HepG2 (cell line): ENCODE results near the gene SPEM2. TPM values are rescaled to one million over a fixed set of nuclear protein-coding genes. Genes with fewer than 3 reads are reported as not detected.

Experiments
- ATAC-seq: fragments of 200-7000 bp; cut with Tn5 transposase; 3 replicates; pipeline ENCODE4 v1.9.1; 2020; ENCODE audit warnings: mild to moderate bottlenecking, moderate library complexity
- BruUV-seq: library from RNA; stranded (reverse); fragments of 400-500 nt; replicated peaks from 2 replicates; lab custom pipeline; 2021; lab: Mats Ljungman, UMichigan
- CTCF ChIA-PET: fragments of 300-600 bp; formaldehyde crosslinking; extraction: SDS; loops from one replicate; lab custom pipeline; 2021; ENCODE audit warnings: low total read pairs, inconsistent platforms, low intra/inter-chr PET ratio; lab: Yijun Ruan, JAX
- POLR2A ChIA-PET: fragments of 350-600 bp; sonication (Branson Sonifier 250); formaldehyde crosslinking; loops from one replicate; lab custom pipeline; 2020; ENCODE audit warnings: antibody characterized with exemption, inconsistent platforms; lab: Yijun Ruan, JAX
- DNase-seq: peaks from one replicate; pipeline ENCODE4 v3.0.0-alpha.2; 2015; ENCODE audit warnings: low spot score
- FAIRE-seq: peaks from 3 replicates; lab custom pipeline; 2011; peaks lifted over from hg19 to GRCh38; lab: Jason Lieb, UNC
- H2AFZ ChIP-seq: one replicate; pipeline ENCODE4 v1.6.1; 2011; ENCODE audit warnings: low read length, inconsistent platforms
- H3K27ac ChIP-seq: fragments of 300-600 bp; 3 replicates; pipeline ENCODE4 v1.8.0; 2011; ENCODE audit warnings: mixed run types, mild to moderate bottlenecking, mixed read lengths, low read length, inconsistent platforms; ENCODE audit not compliant: insufficient read depth; ENCODE audit errors: extremely low read length
- H3K27me3 ChIP-seq, 2 experiments: fragments of 200-600 bp in 1 of 2; 2 replicates in 1 of 2; 3 replicates in 1 of 2; pipeline versions ENCODE4 v1.6.0 to v1.8.0; 2011; ENCODE audit warnings: low read length in 2 of 2, mild to moderate bottlenecking in 2 of 2, moderate library complexity in 2 of 2, inconsistent platforms in 1 of 2; ENCODE audit not compliant: insufficient read depth in 2 of 2, control insufficient read depth in 1 of 2
- H3K36me3 ChIP-seq, 2 experiments: fragments of 200-600 bp in 1 of 2; replicated peaks in 1 of 2; 2 replicates in 1 of 2; 3 replicates in 1 of 2; pipeline versions ENCODE4 v1.5.1 to v1.8.0; 2011; ENCODE audit warnings: low read length in 2 of 2, inconsistent platforms in 1 of 2; ENCODE audit not compliant: insufficient read depth in 2 of 2, control insufficient read depth in 1 of 2
- H3K4me1 ChIP-seq: 2 replicates; pipeline ENCODE4 v1.5.1; 2012; ENCODE audit warnings: low read length, inconsistent platforms; ENCODE audit not compliant: insufficient read depth
- H3K4me2 ChIP-seq: 2 replicates; pipeline ENCODE4 v1.6.0; 2011; ENCODE audit warnings: low read depth, low read length, inconsistent platforms
- H3K4me3 ChIP-seq, 3 experiments: fragments of 200-600 bp in 1 of 3; sonication (generic), shearing (Covaris generic) in 1 of 3; replicated peaks in 1 of 3; 2 replicates each; pipeline ENCODE4 v1.5.1; 2011 to 2016; ENCODE audit warnings: low read length in 3 of 3, inconsistent platforms in 2 of 3, low read depth in 2 of 3, mild to moderate bottlenecking in 2 of 3, control low read depth in 1 of 3, mixed read lengths in 1 of 3; ENCODE audit not compliant: insufficient read depth in 1 of 3
- H3K79me2 ChIP-seq: one replicate; pipeline ENCODE4 v1.6.1; 2011; ENCODE audit warnings: low read length, inconsistent platforms; ENCODE audit not compliant: insufficient read depth
- H3K9ac ChIP-seq: 2 replicates; pipeline ENCODE4 v1.6.0; 2011; ENCODE audit warnings: mild to moderate bottlenecking, low read depth, low read length, inconsistent platforms; ENCODE audit not compliant: insufficient read depth
- H3K9me3 ChIP-seq: 2 replicates; pipeline ENCODE4 v1.5.1; 2012; ENCODE audit warnings: mild to moderate bottlenecking, low read length
- H4K20me1 ChIP-seq: 2 replicates; pipeline ENCODE4 v1.6.0; 2011; ENCODE audit warnings: inconsistent platforms, mild to moderate bottlenecking, low read length, moderate library complexity; ENCODE audit not compliant: insufficient read depth
- POLR2A ChIP-seq, 2 experiments: IDR thresholded peaks; 2 replicates each; pipeline ENCODE4 v1.6.1; 2011; ENCODE audit warnings: low read depth in 2 of 2, low read length in 2 of 2, mild to moderate bottlenecking in 1 of 2, moderate library complexity in 1 of 2; ENCODE audit not compliant: insufficient read depth in 1 of 2
- SP1 ChIP-seq, 2 experiments: fragments of 450-650 bp in 1 of 2; sonication (generic) in 1 of 2; formaldehyde crosslinking in 1 of 2; IDR thresholded peaks; 2 replicates each; pipeline versions ENCODE4 v1.4.0 to v1.6.1; 2016 to 2020; ENCODE audit warnings: missing genetic modification reagents in 1 of 2
- YY1 ChIP-seq: IDR thresholded peaks from 2 replicates; pipeline ENCODE4 v1.6.1; 2011; ENCODE audit warnings: low read length, low read depth, moderate library complexity, mild to moderate bottlenecking; ENCODE audit not compliant: insufficient read depth, insufficient replicate concordance
- ZFX ChIP-seq: sonication (generic); formaldehyde crosslinking; IDR thresholded peaks from 2 replicates; pipeline ENCODE4 v1.4.0; 2020; ENCODE audit warnings: mild to moderate bottlenecking, low read depth, missing genetic modification reagents, moderate library complexity
- ZNF121 ChIP-seq: sonication (generic); formaldehyde crosslinking; IDR thresholded peaks from 2 replicates; pipeline ENCODE4 v1.5.0; 2020; ENCODE audit warnings: mild to moderate bottlenecking, missing genetic modification reagents
- ZNF263 ChIP-seq: sonication (generic); formaldehyde crosslinking; IDR thresholded peaks from 2 replicates; pipeline ENCODE4 v1.4.0; 2020; ENCODE audit warnings: missing genetic modification reagents
- WGBS: methylation state at CpG from one replicate; pipeline ENCODE4 v1.1.6; 2017; ENCODE audit warnings: low lambda C conversion rate; 5-methylcytosine and 5-hydroxymethylcytosine counted together
- in situ Hi-C: cut with HindIII; loops from 2 replicates; pipeline ENCODE4 v1.10.0; 2017; ENCODE audit warnings: low pct_unique_long_range_greater_than_20kb; ENCODE audit not compliant: extremely low pct_ligation_motif_present
- intact Hi-C: fragments of 100-400 bp; cut with micrococcal nuclease; formaldehyde crosslinking; loops from one replicate; pipeline ENCODE4 v1.10.0; 2022; ENCODE audit not compliant: unreplicated experiment
- polyA plus RNA-seq, 8 experiments: library from polyadenylated mRNA; depleted of rRNA in 3 of 8; stranded (reverse) in 7 of 8; unstranded in 1 of 8; fragments of >200 nt; fragmentation: Illumina TruSeq in 4 of 8; extraction: Trizol in 4 of 8; gene quantifications; 2 replicates each; pipeline versions ENCODE4 v1.2.1 to v1.2.3, GENCODE V29; 2011 to 2016; ENCODE audit warnings: low read depth in 4 of 8, missing spikeins in 1 of 8, mixed read lengths in 1 of 8; ENCODE audit not compliant: insufficient read depth in 1 of 8
- total RNA-seq, 5 experiments: library from RNA; depleted of rRNA; stranded (reverse); fragments of >200 nt; fragmentation: Illumina TruSeq; extraction: Trizol; gene quantifications; 2 replicates each; pipeline ENCODE4 v1.2.3, GENCODE V29; 2016; ENCODE audit warnings: low read depth in 1 of 5
- TF ChIP-seq, protein P1 (sequence below): sonication (generic); formaldehyde crosslinking; IDR thresholded peaks from 2 replicates; pipeline ENCODE4 v1.4.0; 2020; ENCODE audit warnings: missing genetic modification reagents, low read depth, mild to moderate bottlenecking, borderline replicate concordance

Gene SPEM2
- total and polyA plus RNA-seq, 2 of the 13 experiments (the other 11 are each of a cell fraction or from before 2014, with no cell fraction given), result not detected

- no peaks in the 10 kb centered on the region for H4K20me1 ChIP-seq
- in situ Hi-C loops, result no loop called here
- BruUV-seq, result no TSS peak
- no peak overlapping the region for H3K27ac ChIP-seq
- H3K27me3 ChIP-seq, result no peaks in the 10 kb centered on the region; a peak in 1 of 5 replicates
- CTCF ChIA-PET, result no interaction called here
- TF ChIP-seq, protein P1, sequence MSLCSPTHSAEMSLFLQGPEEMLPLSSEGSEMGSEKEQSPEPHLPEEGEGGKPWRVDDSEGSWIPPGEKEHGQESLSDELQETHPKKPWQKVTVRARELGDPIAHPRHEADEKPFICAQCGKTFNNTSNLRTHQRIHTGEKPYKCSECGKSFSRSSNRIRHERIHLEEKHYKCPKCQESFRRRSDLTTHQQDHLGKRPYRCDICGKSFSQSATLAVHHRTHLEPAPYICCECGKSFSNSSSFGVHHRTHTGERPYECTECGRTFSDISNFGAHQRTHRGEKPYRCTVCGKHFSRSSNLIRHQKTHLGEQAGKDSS (CRISPR knock-in tag), result peak; percentile 74; the same call in 1 of the 2 replicates
- TF ChIP-seq ZNF263 (CRISPR knock-in tag) (peak; percentile 45; the same call in 1 of the 2 replicates), ZFX (CRISPR knock-in tag) (no peak)
- TF ChIP-seq, all 625 proteins: peak for 2
- DNase-seq (no peak), FAIRE-seq (no peak), ATAC-seq (no peak)
- POLR2A ChIA-PET, result interaction anchor here (0.7 kb wide), 1 partner anchor 115 kb away, joined by 3 read pairs; no protein-coding TSS in a partner anchor
- H3K79me2 ChIP-seq, result no peaks in the 10 kb centered on the region
- H3K9ac ChIP-seq, result no peak overlapping the region
- no peaks in the 10 kb centered on the region for H3K9me3 ChIP-seq
- WGBS, result 66% methylated on average over 4 of the region's 4 CpGs
- intact Hi-C loops, result no loop called here
- no peak overlapping the region for H2AFZ ChIP-seq
- H3K4me3 ChIP-seq, result no peak overlapping the region
- no peak overlapping the region for H3K4me2 ChIP-seq
- H3K4me1 ChIP-seq, result peaks cover 14% of the 10 kb centered on the region
- H3K36me3 ChIP-seq, result no peaks in the 10 kb centered on the region; a peak in 1 of 5 replicates
These were observed 29.3 kb upstream of the SPEM2 start for GRCh38 chr17:7396147-7396546.

DNA sequence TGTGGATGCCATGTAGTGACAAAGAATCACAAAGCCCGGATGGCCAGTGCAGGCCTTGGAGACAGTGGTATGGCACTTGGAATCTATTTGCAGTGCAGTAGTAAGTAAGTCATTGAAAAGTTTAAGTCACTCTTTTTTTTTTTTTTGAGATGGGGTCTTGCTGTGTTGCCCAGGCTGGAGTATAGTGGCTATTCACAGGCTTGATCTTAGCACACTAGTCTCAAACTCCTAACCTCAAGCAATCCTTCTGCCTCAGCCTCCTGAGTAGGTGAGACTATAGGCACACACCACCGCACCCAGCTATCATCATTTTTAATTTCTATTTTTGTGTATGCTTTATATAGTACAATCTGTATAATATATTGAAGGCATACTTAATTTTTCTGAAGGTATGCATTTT, 26.8 kb upstream of the SPEM2 start:
- H4K20me1 ChIP-seq, result no peaks in the 10 kb centered on the region
- ChIA-PET POLR2A (interaction anchor here (0.6 to 1.5 kb wide), 3 partner anchors 36 to 162 kb away, joined by 3 to 4 read pairs (median 3); partner anchors contain the start of gene POLR2A), CTCF (no interaction called here)
- H3K4me1 ChIP-seq, result peaks cover 17% of the 10 kb centered on the region
- no peaks in the 10 kb centered on the region; a peak in 2 of 5 replicates for H3K27me3 ChIP-seq
- H3K4me3 ChIP-seq, result no peak overlapping the region
- no peak overlapping the region for H3K27ac ChIP-seq
- no peak for DNase-seq
- ATAC-seq, result no peak
- no peak overlapping the region for H2AFZ ChIP-seq
- TF ChIP-seq SP1 (IDR thresholded peaks at IDR 0.05) (no peak), SP1 (CRISPR knock-in tag; IDR thresholded peaks at IDR 0.05) (no peak), POLR2A (IDR thresholded peaks at IDR 0.05; ENCODE audit: insufficient read depth in 1 of 2, low read depth in 2 of 2, low read length in 2 of 2) (0 out of 4 replicates have a peak, but pooled peaks of 1 of the 2 experiments have one; percentile 21), YY1 (no peak), ZNF121 (peak; percentile 90)
- no TSS peak for BruUV-seq
- intact Hi-C loops, result no loop called here
- H3K4me2 ChIP-seq, result no peak overlapping the region
- no peak for FAIRE-seq
- no peaks in the 10 kb centered on the region for H3K36me3 ChIP-seq
- no peak overlapping the region for H3K9ac ChIP-seq
- 85% methylated on average over 2 of the region's 2 CpGs for WGBS
- peaks cover 4% of the 10 kb centered on the region for H3K79me2 ChIP-seq
- H3K9me3 ChIP-seq, result no peaks in the 10 kb centered on the region
- in situ Hi-C loops, result no loop called here
